GM19099 (cell line): ENCODE measurements around the gene TTC9.

Source experiments
- POLR2A ChIP-seq: IDR thresholded peaks from 3 replicates; pipeline ENCODE4 v1.6.1; 2011; ENCODE audit warnings: low read depth; ENCODE audit not compliant: insufficient read length; ENCODE audit errors: extremely low read depth

TTC9 gene

GRCh38 chr14:70718383-70719118 lies 76.8 kb downstream of the TTC9 start:
- no peak for TF ChIP-seq POLR2A

GRCh38 chr14:70721542-70721941 lies 79.8 kb downstream of the TTC9 start:
- TF ChIP-seq POLR2A, result no peak

GRCh38 chr14:70722418-70722817 lies 80.7 kb downstream of the TTC9 start:
- no peak for TF ChIP-seq POLR2A

GRCh38 chr14:70723276-70723675 lies 81.6 kb downstream of the TTC9 start:
- TF ChIP-seq POLR2A, result no peak

- TF ChIP-seq POLR2A, result no peak
These were observed 82.4 kb downstream of the TTC9 start for GRCh38 chr14:70724110-70724509.

- TF ChIP-seq POLR2A, result no peak
These were observed 83.2 kb downstream of the TTC9 start for GRCh38 chr14:70724944-70725343.
